SU-DHL-6 (cell line): ENCODE measurements around the gene MLYCD.
"Not testable (repeated sequence)": the region's sequence is repeated elsewhere in the genome, so short reads cannot be mapped to it uniquely, and the experiment has no call there.

Source experiments
- H2AFZ ChIP-seq: fragments of 200-600 bp; sonication (generic); 2 replicates; pipeline ENCODE4 v1.6.1; 2014; ENCODE audit warnings: low read depth, mild to moderate bottlenecking, moderate library complexity, mixed read lengths, antibody characterized with exemption, low read length; ENCODE audit not compliant: severe bottlenecking
- H3F3A ChIP-seq: fragments of 200-600 bp; shearing (Covaris generic); 2 replicates; pipeline ENCODE4 v1.6.0; 2016; ENCODE audit warnings: antibody characterized with exemption, mild to moderate bottlenecking; ENCODE audit not compliant: insufficient read depth
- H3K27ac ChIP-seq: fragments of 200-600 bp; sonication (generic); 2 replicates; pipeline ENCODE4 v1.5.1; 2016; ENCODE audit warnings: low read depth, mild to moderate bottlenecking, low read length, moderate library complexity, mixed read lengths
- H3K27me3 ChIP-seq: fragments of 200-600 bp; sonication (generic), shearing (Covaris generic); 2 replicates; pipeline ENCODE4 v1.6.0; 2014; ENCODE audit warnings: mild to moderate bottlenecking, low read length
- H3K36me3 ChIP-seq: fragments of 200-600 bp; sonication (generic); 2 replicates; pipeline ENCODE4 v1.6.1; 2014; ENCODE audit warnings: mild to moderate bottlenecking, low read length, mixed read lengths
- H3K4me2 ChIP-seq: fragments of 300-600, 200-600 bp; shearing (Covaris generic), sonication (generic); 2 replicates; pipeline ENCODE4 v1.6.0; 2014; ENCODE audit warnings: low read length, low read depth, mild to moderate bottlenecking; ENCODE audit not compliant: poor library complexity, severe bottlenecking
- H3K4me3 ChIP-seq: fragments of 200-600 bp; sonication (generic); 2 replicates; pipeline ENCODE4 v1.5.1; 2014; ENCODE audit warnings: antibody characterized with exemption, low read length, mild to moderate bottlenecking, mixed read lengths; ENCODE audit not compliant: insufficient read depth, poor library complexity, severe bottlenecking
- H3K79me2 ChIP-seq: fragments of 200-600 bp; sonication (generic); 2 replicates; pipeline ENCODE4 v1.6.1; 2014; ENCODE audit warnings: mild to moderate bottlenecking, low read length, moderate library complexity; ENCODE audit not compliant: insufficient read depth
- H3K9ac ChIP-seq: fragments of 200-600 bp; sonication (generic); 2 replicates; pipeline ENCODE4 v1.7.0; 2014; ENCODE audit warnings: mild to moderate bottlenecking, low read length
- H3K9me2 ChIP-seq: fragments of 200-600 bp; sonication (generic); replicated peaks from 2 replicates; pipeline ENCODE4 v1.6.1; 2014; ENCODE audit warnings: low read length; ENCODE audit not compliant: insufficient read depth
- H3K9me3 ChIP-seq: fragments of 200-600 bp; sonication (generic); 2 replicates; pipeline ENCODE4 v1.6.1; 2014; ENCODE audit warnings: low read length, mixed read lengths; ENCODE audit not compliant: insufficient read depth
- H4K20me1 ChIP-seq: fragments of 200-600 bp; sonication (generic); 2 replicates; pipeline ENCODE4 v1.6.1; 2014; ENCODE audit warnings: low read depth, mild to moderate bottlenecking, antibody characterized with exemption, low read length, moderate library complexity, mixed read lengths
- CTCF ChIP-seq: fragments of 200-600 bp; sonication (generic); IDR thresholded peaks from one replicate; pipeline ENCODE4 v1.5.1; 2017; ENCODE audit warnings: antibody characterized with exemption, mild to moderate bottlenecking, low read length, moderate library complexity; ENCODE audit not compliant: insufficient read depth, poor library complexity, severe bottlenecking
- EZH2phosphoT487 ChIP-seq: fragments of 200-600 bp; sonication (generic), shearing (Covaris generic); conservative IDR thresholded peaks from 2 replicates; pipeline ENCODE4 v1.6.1; 2018; ENCODE audit warnings: mild to moderate bottlenecking, antibody characterized with exemption, low read length, moderate library complexity, mixed read lengths

The MLYCD gene

DNA sequence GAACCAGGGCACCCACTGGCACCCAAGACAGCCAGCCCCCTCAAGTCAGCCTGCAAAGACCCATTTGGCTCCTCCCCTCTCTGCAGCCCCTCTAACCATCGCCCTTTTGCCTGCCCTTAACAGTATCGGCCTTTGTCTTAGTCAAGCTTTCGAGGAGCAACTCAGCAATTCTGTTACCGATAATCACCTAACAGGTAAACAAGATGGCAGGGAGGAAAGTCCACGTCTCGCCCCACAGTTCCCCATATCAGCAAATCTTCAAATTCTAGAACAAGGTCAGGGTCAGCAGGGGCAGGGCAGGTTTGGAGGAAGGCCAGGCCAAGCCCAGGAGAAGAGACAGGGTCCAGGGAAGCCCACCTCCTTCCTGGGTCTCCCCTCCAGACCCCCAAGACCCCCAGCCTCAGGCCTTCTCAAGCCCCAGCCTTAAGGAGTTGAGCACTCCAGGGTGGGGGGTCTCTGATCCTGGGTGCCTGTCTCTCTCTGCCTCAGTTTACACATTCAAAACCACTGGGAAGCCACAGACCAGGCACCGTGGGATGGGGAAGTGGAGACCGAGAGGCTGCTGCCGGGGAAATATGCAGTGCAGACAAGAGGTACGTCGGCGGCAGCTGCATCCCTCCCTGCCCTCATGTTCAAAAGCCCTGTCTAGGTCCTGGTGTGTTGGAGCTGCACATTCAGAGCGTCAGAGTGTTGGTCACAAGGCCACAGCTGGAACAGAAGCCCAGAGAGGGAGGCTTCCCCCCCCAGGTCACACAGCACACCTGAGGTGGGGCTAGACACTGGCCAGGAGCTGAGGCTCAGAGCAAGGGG lies 50.2 kb downstream of the MLYCD start:
- Histone ChIP-seq H3K27me3 (no peaks in the 10 kb centered on the region), H4K20me1 (no peaks in the 10 kb centered on the region), H3K9me3 (no peaks in the 10 kb centered on the region), H2AFZ (no peak overlapping the region), H3K27ac (no peak overlapping the region), H3K4me3 (no peak overlapping the region), H3F3A (no peaks in the 10 kb centered on the region), H3K4me2 (no peak overlapping the region), H3K9me2 (no peaks in the 10 kb centered on the region), H3K79me2 (no peaks in the 10 kb centered on the region), H3K36me3 (no peaks in the 10 kb centered on the region), H3K9ac (no peak overlapping the region)
- TF ChIP-seq CTCF (no peak), EZH2phosphoT487 (no peak)

DNA sequence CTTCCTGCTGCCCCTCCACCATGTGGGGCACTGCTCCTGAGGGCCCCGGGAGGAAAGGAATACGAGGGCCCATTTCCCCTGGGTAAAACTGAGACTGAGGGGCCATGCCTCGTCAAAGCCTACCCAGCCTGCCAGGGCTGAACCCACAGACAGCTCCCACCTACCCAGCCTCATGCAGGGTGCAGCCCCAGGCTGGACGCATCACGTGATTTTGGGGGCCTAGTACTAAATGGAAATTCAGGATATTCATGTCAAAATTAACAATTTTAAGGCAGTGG lies 50.7 kb downstream of the MLYCD start:
- Histone ChIP-seq H3K9me3 (no peaks in the 10 kb centered on the region), H2AFZ (no peak overlapping the region), H3K4me2 (no peak overlapping the region), H3K9me2 (no peaks in the 10 kb centered on the region), H3K36me3 (no peaks in the 10 kb centered on the region), H3K27me3 (no peaks in the 10 kb centered on the region), H3K4me3 (no peak overlapping the region), H3K79me2 (no peaks in the 10 kb centered on the region), H3K9ac (no peak overlapping the region), H3K27ac (no peak overlapping the region), H3F3A (no peaks in the 10 kb centered on the region), H4K20me1 (no peaks in the 10 kb centered on the region)
- TF ChIP-seq EZH2phosphoT487 (no peak), CTCF (no peak)

DNA sequence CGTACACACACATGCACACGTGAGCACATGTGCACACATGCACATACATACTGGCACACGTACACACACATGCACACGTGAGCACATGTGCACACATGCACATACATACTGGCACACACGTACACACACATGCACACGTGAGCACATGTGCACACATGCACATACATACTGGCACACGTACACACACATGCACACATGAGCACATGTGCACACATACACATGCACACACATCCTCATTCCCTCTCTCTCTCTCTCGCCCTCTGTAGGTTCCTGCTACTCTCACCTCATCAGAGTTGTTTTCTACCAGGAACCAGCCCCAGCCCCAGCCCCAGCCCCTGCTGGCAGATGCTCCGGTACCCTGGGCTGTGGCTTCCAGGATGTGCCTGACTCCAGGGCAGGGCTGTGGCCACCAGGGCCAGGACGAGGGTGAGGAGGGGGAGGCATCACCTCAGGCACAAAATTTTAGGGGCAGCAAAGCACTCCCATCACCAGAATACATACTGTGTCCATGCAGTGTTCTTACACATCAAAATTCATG lies 52.0 kb downstream of the MLYCD start:
- not testable (repeated sequence) for H3K27me3 ChIP-seq, H3K36me3 ChIP-seq, H3K9ac ChIP-seq, H3K79me2 ChIP-seq, H3K27ac ChIP-seq, H2AFZ ChIP-seq, H3K4me2 ChIP-seq, H3K4me3 ChIP-seq, H3F3A ChIP-seq, H3K9me3 ChIP-seq, H3K9me2 ChIP-seq, H4K20me1 ChIP-seq

- Histone ChIP-seq H3K9me2 (no peaks in the 10 kb centered on the region), H3K27ac (no peak overlapping the region), H3K79me2 (no peaks in the 10 kb centered on the region), H3K9me3 (no peaks in the 10 kb centered on the region), H3F3A (no peaks in the 10 kb centered on the region), H3K4me2 (no peak overlapping the region), H3K36me3 (no peaks in the 10 kb centered on the region), H3K4me3 (no peak overlapping the region), H4K20me1 (no peaks in the 10 kb centered on the region), H2AFZ (no peak overlapping the region), H3K9ac (no peak overlapping the region), H3K27me3 (no peaks in the 10 kb centered on the region)
- no peak for TF ChIP-seq CTCF
- no peak for TF ChIP-seq EZH2phosphoT487
Observed at GRCh38 chr16:83951544-83951943, 52.6 kb downstream of the MLYCD start.
